ENCODE measurements around the gene RAPGEF4. TPM values are rescaled to one million over a fixed set of nuclear protein-coding genes. Genes with fewer than 3 reads are reported as not detected.

RAPGEF4 gene
- total RNA-seq, 1 experiment from 2014 or later = 0.98 TPM

GRCh38 chr2:173064151-173064805 is 328.6 kb downstream of the RAPGEF4 start:
- H3K9me3 Mint-ChIP-seq (ENCODE audit: unreplicated experiment) = peaks cover under 1% of the 10 kb centered on the region
- no peaks in the 10 kb centered on the region for H3K36me3 ChIP-seq (ENCODE audit: control insufficient read depth, insufficient read depth, low read length)
- TF ChIP-seq, protein P1, sequence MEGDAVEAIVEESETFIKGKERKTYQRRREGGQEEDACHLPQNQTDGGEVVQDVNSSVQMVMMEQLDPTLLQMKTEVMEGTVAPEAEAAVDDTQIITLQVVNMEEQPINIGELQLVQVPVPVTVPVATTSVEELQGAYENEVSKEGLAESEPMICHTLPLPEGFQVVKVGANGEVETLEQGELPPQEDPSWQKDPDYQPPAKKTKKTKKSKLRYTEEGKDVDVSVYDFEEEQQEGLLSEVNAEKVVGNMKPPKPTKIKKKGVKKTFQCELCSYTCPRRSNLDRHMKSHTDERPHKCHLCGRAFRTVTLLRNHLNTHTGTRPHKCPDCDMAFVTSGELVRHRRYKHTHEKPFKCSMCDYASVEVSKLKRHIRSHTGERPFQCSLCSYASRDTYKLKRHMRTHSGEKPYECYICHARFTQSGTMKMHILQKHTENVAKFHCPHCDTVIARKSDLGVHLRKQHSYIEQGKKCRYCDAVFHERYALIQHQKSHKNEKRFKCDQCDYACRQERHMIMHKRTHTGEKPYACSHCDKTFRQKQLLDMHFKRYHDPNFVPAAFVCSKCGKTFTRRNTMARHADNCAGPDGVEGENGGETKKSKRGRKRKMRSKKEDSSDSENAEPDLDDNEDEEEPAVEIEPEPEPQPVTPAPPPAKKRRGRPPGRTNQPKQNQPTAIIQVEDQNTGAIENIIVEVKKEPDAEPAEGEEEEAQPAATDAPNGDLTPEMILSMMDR (IDR thresholded peaks at IDR 0.05; ENCODE audit: insufficient read depth in 1 of 2, low read depth in 1 of 2, low read length in 1 of 2, severe bottlenecking in 1 of 2, unreplicated experiment in 1 of 2) = no peak
- no peak for DNase-seq
- CTCF ChIA-PET = no interaction called here
- no TSS peak for BruUV-seq (replicated peaks)
- peaks cover 13% of the 10 kb centered on the region for H3K4me1 Mint-ChIP-seq (ENCODE audit: low read depth, unreplicated experiment)
- H3K4me1 ChIP-seq = peaks cover 10% of the 10 kb centered on the region
- H3K4me3 ChIP-seq (ENCODE audit: low read depth, low read length) = no peak overlapping the region
- H3K4me3 Mint-ChIP-seq (ENCODE audit: unreplicated experiment) = no peak overlapping the region
- H3K27ac Mint-ChIP-seq (ENCODE audit: unreplicated experiment) = no peak overlapping the region
- peaks cover 3% of the 10 kb centered on the region for H3K27me3 Mint-ChIP-seq (ENCODE audit: insufficient read depth, unreplicated experiment)
- H3K27me3 ChIP-seq (replicated peaks; ENCODE audit: control insufficient read depth, insufficient read depth, low read length) = no peaks in the 10 kb centered on the region; the same call in 1 of the 2 replicates
- H3K36me3 Mint-ChIP-seq (ENCODE audit: insufficient read depth, unreplicated experiment) = no peaks in the 10 kb centered on the region
- intact Hi-C loops (cut with micrococcal nuclease; ENCODE audit: unreplicated experiment) = no loop called here
- POLR2A ChIA-PET = no interaction called here
- H3K9me3 ChIP-seq = no peaks in the 10 kb centered on the region

DNA sequence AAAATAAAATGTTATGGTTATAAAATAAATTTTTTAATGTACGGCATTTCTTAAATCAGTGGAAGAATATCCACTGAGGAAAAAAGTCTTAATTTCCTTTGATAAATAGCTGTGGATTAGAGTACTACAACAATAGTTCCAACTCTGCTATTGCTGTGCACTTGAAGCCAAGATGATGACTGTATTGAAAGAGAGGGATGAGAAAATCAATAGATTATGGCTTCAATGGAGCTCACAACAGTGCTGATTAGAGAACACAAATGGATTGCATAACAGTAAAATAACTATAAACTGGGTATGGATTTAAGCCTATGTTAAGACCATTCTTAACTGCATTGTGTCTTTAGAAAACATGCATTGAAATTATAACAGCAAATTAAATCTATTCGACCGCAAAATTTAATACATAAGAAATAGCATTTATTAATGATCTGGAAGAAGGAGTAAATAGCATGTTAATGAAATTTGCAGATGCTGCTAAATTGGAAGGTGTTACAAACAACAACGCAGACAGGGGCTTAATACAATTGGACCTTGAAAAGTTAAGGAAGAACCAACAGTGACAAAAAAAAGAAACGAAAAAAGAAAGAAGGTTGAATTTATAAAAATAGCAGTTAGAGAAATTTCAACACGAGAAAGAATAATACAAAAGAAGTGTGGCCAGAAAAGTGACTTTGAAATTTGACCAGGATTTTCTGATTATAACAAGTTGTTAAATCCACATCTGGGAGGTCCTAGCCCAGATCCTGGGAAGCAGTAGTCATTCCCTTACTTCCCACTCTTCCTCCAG is 331.4 kb downstream of the RAPGEF4 start:
- no peaks in the 10 kb centered on the region for H3K9me3 ChIP-seq

More for the DNA sequence above, 331.4 kb downstream of the RAPGEF4 start:
- Mint-ChIP-seq H3K27ac (ENCODE audit: unreplicated experiment) (no peak overlapping the region), H3K9me3 (ENCODE audit: unreplicated experiment) (no peaks in the 10 kb centered on the region), H3K4me1 (ENCODE audit: low read depth, unreplicated experiment) (peaks cover 13% of the 10 kb centered on the region), H3K36me3 (ENCODE audit: insufficient read depth, unreplicated experiment) (no peaks in the 10 kb centered on the region), H3K4me3 (ENCODE audit: unreplicated experiment) (no peak overlapping the region), H3K27me3 (ENCODE audit: insufficient read depth, unreplicated experiment) (peaks cover 3% of the 10 kb centered on the region)
- peaks cover 5% of the 10 kb centered on the region; the same call in 1 of the 2 replicates for H3K4me1 ChIP-seq
- no TSS peak for BruUV-seq (replicated peaks)
- intact Hi-C loops (cut with micrococcal nuclease; ENCODE audit: unreplicated experiment) = no loop called here
- H3K4me3 ChIP-seq (ENCODE audit: low read depth, low read length) = no peak overlapping the region
- POLR2A ChIA-PET = no interaction called here
- DNase-seq = no peak
- CTCF ChIA-PET = no interaction called here
- TF ChIP-seq, protein P1 (IDR thresholded peaks at IDR 0.05; ENCODE audit: insufficient read depth in 1 of 2, low read depth in 1 of 2, low read length in 1 of 2, severe bottlenecking in 1 of 2, unreplicated experiment in 1 of 2) = no peak
- H3K27me3 ChIP-seq (replicated peaks; ENCODE audit: control insufficient read depth, insufficient read depth, low read length) = no peaks in the 10 kb centered on the region; the same call in 1 of the 2 replicates
- H3K36me3 ChIP-seq (ENCODE audit: control insufficient read depth, insufficient read depth, low read length) = no peaks in the 10 kb centered on the region
